Stomach (tissue), 9 donors: ENCODE measurements around the gene KIFBP. TPM values are rescaled to one million over a fixed set of nuclear protein-coding genes. Genes with fewer than 3 reads are reported as not detected.

Experiments used
- DNase-seq, 2 donors: peaks; one replicate each; pipeline versions ENCODE4 v3.0.0 to v3.0.0-alpha.2; 2013 to 2019
- H3K27ac ChIP-seq, 5 donors: fragments of 200-600 bp in 4 of 5; sonication (generic) in 4 of 5; one replicate each; pipeline ENCODE4 v1.5.1; 2013 to 2019; ENCODE audit warnings: mild to moderate bottlenecking in 1 of 5, moderate library complexity in 1 of 5
- H3K27me3 ChIP-seq, 3 donors: fragments of 200-600 bp; sonication (generic); one replicate each; pipeline ENCODE4 v1.5.1; 2017 to 2019; ENCODE audit warnings: mixed run types in 1 of 3
- H3K36me3 ChIP-seq, 4 donors: fragments of 200-600 bp; sonication (generic); 1 replicate in 3 of 4; 2 replicates in 1 of 4; pipeline ENCODE4 v1.5.1; 2016 to 2019
- H3K4me1 ChIP-seq, 4 donors: fragments of 200-600 bp; sonication (generic); one replicate each; pipeline ENCODE4 v1.5.1; 2016 to 2019
- H3K4me3 ChIP-seq, 4 donors: fragments of 200-600 bp; sonication (generic) in 3 of 4; one replicate each; pipeline ENCODE4 v1.5.1; 2016 to 2019; ENCODE audit warnings: mild to moderate bottlenecking in 1 of 4
- H3K9me3 ChIP-seq, 4 donors: fragments of 200-600 bp; sonication (generic); one replicate each; pipeline ENCODE4 v1.5.1; 2016 to 2019
- EP300 ChIP-seq: sonication (generic); formaldehyde crosslinking; IDR thresholded peaks from one replicate; pipeline ENCODE4 v1.6.1; 2017; ENCODE audit warnings: antibody characterized with exemption
- POLR2A ChIP-seq, 4 donors: fragments of 450-650 bp; IDR thresholded peaks; one replicate each; pipeline ENCODE4 v1.6.1; 2016; ENCODE audit warnings: antibody characterized with exemption in 4 of 4, control low read depth in 2 of 4, mild to moderate bottlenecking in 1 of 4, moderate library complexity in 1 of 4
- POLR2AphosphoS5 ChIP-seq, 3 donors: sonication (generic); formaldehyde crosslinking; IDR thresholded peaks; one replicate each; pipeline ENCODE4 v1.6.1; 2016; ENCODE audit warnings: antibody characterized with exemption in 3 of 3
- WGBS, 5 donors: extraction: QIAGEN DNeasy Blood & Tissue Kit in 3 of 5; methylation state at CpG; one replicate each; pipeline versions ENCODE4 v1.1.5 to v1.1.7; 2013 to 2018; 5-methylcytosine and 5-hydroxymethylcytosine counted together
- intact Hi-C: fragments of 100-400 bp; cut with DNase I; formaldehyde crosslinking; loops from one replicate; pipeline ENCODE4 v1.15.1; 2023; ENCODE audit warnings: low total_unique reads
- polyA plus RNA-seq, 3 donors: library from polyadenylated mRNA; stranded (reverse); fragments of 200-250 nt; gene quantifications; one replicate each; pipeline ENCODE4 v1.2.3, GENCODE V29; 2013
- total RNA-seq, 5 donors: library from RNA; depleted of rRNA; stranded (reverse); fragments of >200 nt; gene quantifications; one replicate each; pipeline versions ENCODE4 v1.1.0 to v1.2.3, GENCODE V29; 2014 to 2016
- TF ChIP-seq, protein P1 (sequence below), 7 experiments: fragments of 450-650 bp in 4 of 7; fragments of 200-600 bp in 3 of 7; sonication (generic) in 3 of 7; IDR thresholded peaks; one replicate each; pipeline ENCODE4 v1.5.1; 2016 to 2019; ENCODE audit warnings: antibody characterized with exemption in 7 of 7, control low read depth in 2 of 7, mild to moderate bottlenecking in 1 of 7
- donor health status: healthy with polysubstance abuse.
- donor health status: Bipolar disorder and iron deficiency.
- donor health status: healthy.

Gene KIFBP
- total and polyA plus RNA-seq, 8 donors = 2.3 to 26.7 (median 15.0) TPM

- no peaks in the 10 kb centered on the region for H3K9me3 ChIP-seq
- no peak for TF ChIP-seq EP300
- TF ChIP-seq, protein P1, sequence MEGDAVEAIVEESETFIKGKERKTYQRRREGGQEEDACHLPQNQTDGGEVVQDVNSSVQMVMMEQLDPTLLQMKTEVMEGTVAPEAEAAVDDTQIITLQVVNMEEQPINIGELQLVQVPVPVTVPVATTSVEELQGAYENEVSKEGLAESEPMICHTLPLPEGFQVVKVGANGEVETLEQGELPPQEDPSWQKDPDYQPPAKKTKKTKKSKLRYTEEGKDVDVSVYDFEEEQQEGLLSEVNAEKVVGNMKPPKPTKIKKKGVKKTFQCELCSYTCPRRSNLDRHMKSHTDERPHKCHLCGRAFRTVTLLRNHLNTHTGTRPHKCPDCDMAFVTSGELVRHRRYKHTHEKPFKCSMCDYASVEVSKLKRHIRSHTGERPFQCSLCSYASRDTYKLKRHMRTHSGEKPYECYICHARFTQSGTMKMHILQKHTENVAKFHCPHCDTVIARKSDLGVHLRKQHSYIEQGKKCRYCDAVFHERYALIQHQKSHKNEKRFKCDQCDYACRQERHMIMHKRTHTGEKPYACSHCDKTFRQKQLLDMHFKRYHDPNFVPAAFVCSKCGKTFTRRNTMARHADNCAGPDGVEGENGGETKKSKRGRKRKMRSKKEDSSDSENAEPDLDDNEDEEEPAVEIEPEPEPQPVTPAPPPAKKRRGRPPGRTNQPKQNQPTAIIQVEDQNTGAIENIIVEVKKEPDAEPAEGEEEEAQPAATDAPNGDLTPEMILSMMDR (IDR thresholded peaks at IDR 0.05) = no peak
- peak overlapping the region in 1 of 4 donors; percentile 93 for H3K4me3 ChIP-seq
- peaks cover 0 to 33% (median 25%) of the 10 kb centered on the region in 4 donors for H3K36me3 ChIP-seq
- intact Hi-C loops = no loop called here
- peaks cover 21 to 45% (median 34%) of the 10 kb centered on the region in 4 donors for H3K4me1 ChIP-seq
- H3K27ac ChIP-seq = peak overlapping the region in 3 of 5 donors; percentile 96 to 98 (median 97)
- H3K27me3 ChIP-seq = no peaks in the 10 kb centered on the region
- no peak for DNase-seq
- 88 to 94% (median 92%) methylated on average over 12 of the region's 12 CpGs for WGBS, 5 donors
Observed at GRCh38 chr10:68954904-68955303, 33.7 kb upstream of the KIFBP start.

- Histone ChIP-seq H3K27ac (peak overlapping the region; percentile 84 to 98 (median 96)), H3K4me3 (peak overlapping the region; percentile 92 to 97 (median 94)), H3K36me3 (peaks cover 1 to 33% (median 25%) of the 10 kb centered on the region in 4 donors), H3K27me3 (no peaks in the 10 kb centered on the region), H3K4me1 (peaks cover 21 to 47% (median 36%) of the 10 kb centered on the region in 4 donors), H3K9me3 (no peaks in the 10 kb centered on the region)
- TF ChIP-seq, protein P1 (IDR thresholded peaks at IDR 0.05) = no peak
- no peak for TF ChIP-seq POLR2A (IDR thresholded peaks at IDR 0.05)
- no peak for TF ChIP-seq EP300
- no peak for TF ChIP-seq POLR2AphosphoS5 (IDR thresholded peaks at IDR 0.05)
- DNase-seq = no peak
- WGBS, 5 donors = 1 to 6% (median 3%) methylated on average over 16 of the region's 16 CpGs
- intact Hi-C loops = no loop called here
Observed at GRCh38 chr10:68955355-68955831, 33.2 kb upstream of the KIFBP start.

GRCh38 chr10:68955832-68956532 lies 32.6 kb upstream of the KIFBP start, which contains the start of gene DDX21:
TSS of gene DDX21 (plus strand) at chr10:68956170. CDS start at chr10:68956226, 56 bp downstream.
- peaks cover 21 to 52% (median 39%) of the 10 kb centered on the region in 4 donors for H3K4me1 ChIP-seq
- WGBS, 5 donors = 0 to 2% (median 1%) methylated on average over 36 to 53 of the region's 53 CpGs
- peak within 1 kb of the TSS; percentile 92 to 97 (median 94) for H3K4me3 ChIP-seq
- TF ChIP-seq POLR2AphosphoS5 (IDR thresholded peaks at IDR 0.05) (peak; percentile 73 to 97 (median 91)), POLR2A (IDR thresholded peaks at IDR 0.05) (peak in 1 of 4 donors; percentile 64), EP300 (no peak)
- TF ChIP-seq, protein P1 (IDR thresholded peaks at IDR 0.05) = peak in 5 of 7 experiments; percentile 34 to 64 (median 46)
- H3K36me3 ChIP-seq = peaks cover 7 to 33% (median 26%) of the 10 kb centered on the region in 4 donors
- intact Hi-C loops = no loop called here
- DNase-seq = peak; percentile 90 to 97
- peak within 1 kb of the TSS; percentile 84 to 98 (median 96) for H3K27ac ChIP-seq
- H3K27me3 ChIP-seq = no peaks in the 10 kb centered on the region
- no peaks in the 10 kb centered on the region for H3K9me3 ChIP-seq

DNA sequence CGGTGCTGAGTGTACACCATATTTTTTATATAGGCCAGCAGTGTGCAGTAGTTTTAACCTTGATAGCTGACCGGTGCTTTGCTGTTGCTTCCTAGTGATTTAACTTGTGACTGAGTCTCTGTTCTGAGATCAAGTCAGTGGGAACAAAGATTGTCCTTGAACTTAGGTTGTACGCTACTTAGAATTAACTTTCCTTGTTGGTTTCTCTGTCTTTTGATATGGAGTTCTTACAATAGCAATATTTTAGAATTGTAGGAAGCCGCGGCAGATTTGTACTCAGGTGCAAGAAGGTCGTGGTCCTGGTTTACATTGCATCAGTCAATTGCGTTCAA lies 31.4 kb upstream of the KIFBP start:
- no peaks in the 10 kb centered on the region for H3K27me3 ChIP-seq
- intact Hi-C loops = no loop called here
- peak overlapping the region; percentile 92 to 97 (median 94) for H3K4me3 ChIP-seq
- no peak for DNase-seq
- peak overlapping the region; percentile 84 to 98 (median 96) for H3K27ac ChIP-seq
- H3K4me1 ChIP-seq = peaks cover 21 to 62% (median 39%) of the 10 kb centered on the region in 4 donors
- H3K36me3 ChIP-seq = peaks cover 9 to 38% (median 29%) of the 10 kb centered on the region in 4 donors
- TF ChIP-seq POLR2AphosphoS5 (IDR thresholded peaks at IDR 0.05) = no peak
- TF ChIP-seq, protein P1 (IDR thresholded peaks at IDR 0.05) = no peak
- no peak for TF ChIP-seq EP300
- no peak for TF ChIP-seq POLR2A (IDR thresholded peaks at IDR 0.05)
- no peaks in the 10 kb centered on the region for H3K9me3 ChIP-seq
- WGBS, 5 donors = 29 to 45% (median 39%) methylated on average over 7 of the region's 7 CpGs
